GM18873 (cell line): ENCODE measurements around the gene MOB2.

ENCODE experiments used
- ATAC-seq: cut with Tn5 transposase; IDR thresholded peaks from one replicate; pipeline ENCODE4 v1.9.1; 2021; ENCODE audit warnings: mild to moderate bottlenecking, moderate library complexity, moderate number of reproducible peaks; ENCODE audit not compliant: unreplicated experiment, low FRiP score

MOB2 gene

DNA sequence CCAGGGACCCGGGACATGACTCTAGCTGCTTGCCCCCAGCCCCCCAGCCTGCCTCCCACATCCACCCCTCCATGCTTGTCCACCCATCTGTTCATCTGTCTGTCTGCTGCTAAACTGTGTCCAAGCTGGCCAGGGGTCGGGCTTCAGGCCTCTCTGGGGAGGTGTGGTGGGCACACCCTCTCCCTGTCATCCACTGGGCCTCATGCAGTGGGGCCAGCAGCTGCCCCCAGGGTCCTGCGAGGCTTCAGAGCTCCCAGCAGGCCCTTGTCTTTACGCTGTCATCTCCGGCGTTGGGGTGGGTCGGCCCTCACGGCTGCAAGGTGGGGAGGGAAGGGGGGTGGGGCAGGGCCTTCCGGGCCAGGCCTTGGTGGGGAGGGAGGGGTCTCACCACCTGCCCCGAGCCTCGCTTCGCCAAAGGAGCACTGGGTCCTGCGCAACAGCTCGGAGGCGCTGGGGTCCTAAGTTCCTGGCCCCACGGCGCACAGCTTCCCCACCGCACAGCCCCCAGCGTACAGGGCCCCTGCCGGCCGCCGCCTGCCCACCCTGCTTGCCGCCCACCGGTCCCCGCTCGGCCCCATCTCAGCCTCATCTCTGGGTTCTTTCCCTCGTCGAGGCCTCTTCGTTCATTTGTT, 26.7 kb downstream of the MOB2 start:
- no peak for ATAC-seq

DNA sequence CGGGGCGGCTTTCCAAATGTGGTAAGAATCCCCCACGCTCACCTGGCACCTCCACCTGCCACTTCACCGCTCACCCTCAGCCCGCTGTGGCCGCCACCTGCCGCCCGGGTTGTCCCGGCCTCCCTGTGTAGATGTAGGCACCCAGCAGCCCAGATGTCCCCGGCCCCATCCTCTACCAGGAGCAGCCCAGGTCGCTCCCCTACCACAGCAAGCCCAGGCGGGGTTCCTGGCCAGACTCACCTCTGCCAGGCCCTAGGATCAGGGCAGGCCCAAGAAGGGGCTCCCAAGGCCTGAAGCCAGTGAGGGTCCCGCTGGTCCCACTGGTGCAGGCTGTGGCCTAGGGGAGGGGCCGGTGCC, 27.4 kb downstream of the MOB2 start:
- no peak for ATAC-seq

DNA sequence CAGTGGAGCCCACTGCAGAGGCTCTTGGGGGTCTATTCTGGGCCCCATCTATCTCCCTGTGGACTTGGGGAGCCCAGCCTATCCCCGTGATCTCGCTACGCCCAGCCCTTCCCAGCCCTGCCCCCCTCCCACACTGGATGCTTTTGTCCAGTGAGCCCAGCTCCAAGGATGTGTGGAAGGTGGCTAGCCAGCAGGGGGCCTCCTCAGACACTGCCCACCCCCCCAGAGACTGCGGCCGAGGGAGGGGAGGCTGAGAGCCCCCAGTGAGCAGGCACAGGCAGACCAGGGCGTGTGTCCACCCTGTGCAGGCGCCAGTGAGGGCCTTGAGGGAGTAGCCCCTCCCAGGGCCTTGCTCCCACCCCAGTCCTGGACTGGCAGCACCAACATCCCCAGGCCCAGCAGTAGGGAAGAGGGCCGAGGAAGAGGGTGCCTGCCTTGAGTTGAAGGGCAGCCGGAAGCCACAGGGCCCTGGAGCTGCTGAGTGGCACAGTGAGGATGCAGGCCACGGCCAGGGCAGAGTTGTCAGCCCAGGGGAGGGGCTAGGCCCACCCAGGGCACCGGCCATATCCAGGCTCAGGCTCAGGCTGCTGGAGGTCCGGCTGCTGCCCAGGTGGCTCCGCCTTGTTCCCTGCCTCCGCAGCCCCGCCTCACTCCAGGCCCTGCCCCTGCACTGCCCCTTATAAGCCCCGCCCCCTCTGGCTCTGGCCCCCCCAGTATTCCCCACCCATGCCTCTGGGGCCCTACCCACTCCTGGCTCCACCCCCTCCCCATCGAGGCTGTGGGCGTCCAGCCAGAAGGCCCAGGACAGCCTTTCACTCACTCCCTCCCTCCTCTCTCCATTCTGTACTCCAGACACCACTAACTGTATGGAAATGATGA, 28.0 kb downstream of the MOB2 start:
- no peak for ATAC-seq

DNA sequence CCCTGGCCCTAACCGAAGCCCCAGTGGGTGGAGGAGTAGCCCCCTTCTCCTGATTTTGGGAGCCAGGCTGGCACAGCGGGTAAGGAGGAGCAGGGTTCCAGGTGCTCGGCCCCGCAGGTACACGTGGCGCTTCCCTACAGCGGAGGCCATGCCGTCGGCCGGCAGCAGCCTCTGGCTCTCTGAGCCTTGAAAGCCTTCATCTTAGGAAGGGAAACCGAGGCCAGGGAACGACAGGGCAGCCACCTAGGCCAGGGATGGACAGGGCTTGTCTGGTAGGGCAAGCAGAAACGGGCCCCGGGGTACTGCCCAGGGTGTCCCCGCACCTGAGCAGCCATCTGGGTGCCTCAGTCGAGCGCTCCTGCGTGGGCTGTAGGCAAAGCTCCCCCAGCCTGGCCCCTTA, 28.7 kb downstream of the MOB2 start:
- ATAC-seq = no peak

DNA sequence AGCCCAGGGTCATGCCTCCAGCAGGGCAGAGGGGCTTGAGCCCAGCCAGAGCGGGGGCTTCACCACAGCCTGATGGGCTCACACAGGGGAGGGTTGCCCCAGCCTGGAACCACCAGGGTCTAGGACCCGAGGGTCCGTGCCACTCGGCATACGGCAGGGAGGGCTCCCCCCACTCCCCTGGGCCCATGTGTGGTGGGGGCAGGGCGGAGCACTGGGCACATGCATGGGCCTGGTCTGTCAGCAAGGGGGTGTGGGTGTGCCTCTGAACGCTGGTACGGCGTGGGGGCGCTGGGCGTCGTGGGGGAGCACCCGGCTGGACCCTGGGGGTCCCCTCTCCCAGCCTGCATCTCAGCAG, 29.3 kb downstream of the MOB2 start:
- ATAC-seq = no peak

- no peak for ATAC-seq
Observed at GRCh38 chr11:1456596-1457325, 29.8 kb downstream of the MOB2 start.

DNA sequence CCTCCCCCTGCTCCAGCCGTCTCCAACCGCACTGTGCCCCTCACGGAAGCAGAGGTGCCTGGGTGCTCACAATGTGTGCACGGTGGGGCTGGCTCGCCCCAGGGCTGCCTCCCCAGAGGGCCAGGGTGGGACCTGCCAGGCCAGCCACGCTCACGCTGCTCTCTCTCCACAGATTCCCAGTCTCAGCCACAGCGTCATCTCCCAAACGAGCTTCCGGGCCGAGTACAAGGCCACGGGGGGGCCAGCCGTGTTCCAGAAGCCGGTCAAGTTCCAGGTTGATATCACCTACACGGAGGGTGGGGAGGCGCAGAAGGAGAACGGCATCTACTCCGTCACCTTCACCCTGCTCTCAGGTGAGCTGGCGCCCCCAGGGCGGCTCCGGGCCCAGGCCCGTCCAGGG, 30.4 kb downstream of the MOB2 start:
- ATAC-seq = no peak

DNA sequence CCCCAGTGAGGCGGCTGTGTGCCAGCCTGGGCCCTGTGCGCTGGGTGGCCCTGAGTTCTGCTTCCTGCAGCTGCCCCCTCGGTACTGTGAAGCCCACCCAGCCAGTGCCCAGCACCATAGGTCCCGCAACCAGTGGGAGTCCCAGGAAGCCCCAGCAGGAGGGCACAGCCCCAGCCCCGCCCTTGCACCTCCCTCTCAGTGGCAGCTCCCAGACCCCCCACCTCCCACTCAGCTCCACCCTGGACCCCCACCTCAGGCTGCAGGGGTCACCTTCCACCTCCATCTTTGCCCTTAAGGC, 30.9 kb downstream of the MOB2 start:
- ATAC-seq = no peak

GRCh38 chr11:1455032-1455762, 31.4 kb downstream of the MOB2 start:
- ATAC-seq = no peak

- no peak for ATAC-seq
Observed at GRCh38 chr11:1454576-1454975, 32.0 kb downstream of the MOB2 start.

GRCh38 chr11:1453611-1454034, 33.0 kb downstream of the MOB2 start:
- no peak for ATAC-seq

- no peak for ATAC-seq
Observed at GRCh38 chr11:1452744-1453143, 33.8 kb downstream of the MOB2 start.

DNA sequence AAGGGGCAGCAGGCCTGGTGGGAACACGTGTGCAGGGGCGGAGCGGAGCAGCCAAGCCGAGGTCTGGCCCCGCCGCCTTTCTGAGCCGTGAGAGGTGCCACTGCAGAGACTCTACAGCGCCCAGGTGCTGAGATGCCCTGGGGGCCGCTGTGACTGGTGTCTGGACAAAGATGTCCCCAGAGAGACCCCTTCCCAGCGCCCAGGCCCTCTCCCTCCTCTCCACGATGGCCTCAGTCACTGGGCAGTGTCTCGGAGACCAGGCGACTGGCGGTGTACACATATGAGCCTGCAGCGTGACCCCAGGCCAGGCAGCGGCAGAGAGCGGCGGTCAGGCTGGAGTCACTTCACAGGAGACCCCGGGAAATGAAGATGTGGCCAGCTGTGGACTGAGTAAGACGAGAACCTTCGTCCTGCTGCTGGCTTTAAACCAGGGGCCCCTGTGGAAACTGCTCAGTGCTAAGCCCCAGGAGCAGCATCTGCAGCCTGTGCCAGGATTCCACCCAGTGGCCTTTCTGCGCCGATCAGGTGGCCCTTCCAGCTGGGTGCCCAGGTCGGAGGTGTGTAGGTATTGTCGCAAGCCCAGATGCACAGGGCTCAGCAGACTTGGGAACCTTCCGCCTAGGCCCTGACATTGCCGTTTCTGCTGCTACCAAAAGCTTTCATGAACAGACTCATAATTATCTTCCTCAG, 34.7 kb downstream of the MOB2 start:
- ATAC-seq = no peak

- ATAC-seq = no peak
Observed at GRCh38 chr11:1450949-1451710, 35.4 kb downstream of the MOB2 start.

DNA sequence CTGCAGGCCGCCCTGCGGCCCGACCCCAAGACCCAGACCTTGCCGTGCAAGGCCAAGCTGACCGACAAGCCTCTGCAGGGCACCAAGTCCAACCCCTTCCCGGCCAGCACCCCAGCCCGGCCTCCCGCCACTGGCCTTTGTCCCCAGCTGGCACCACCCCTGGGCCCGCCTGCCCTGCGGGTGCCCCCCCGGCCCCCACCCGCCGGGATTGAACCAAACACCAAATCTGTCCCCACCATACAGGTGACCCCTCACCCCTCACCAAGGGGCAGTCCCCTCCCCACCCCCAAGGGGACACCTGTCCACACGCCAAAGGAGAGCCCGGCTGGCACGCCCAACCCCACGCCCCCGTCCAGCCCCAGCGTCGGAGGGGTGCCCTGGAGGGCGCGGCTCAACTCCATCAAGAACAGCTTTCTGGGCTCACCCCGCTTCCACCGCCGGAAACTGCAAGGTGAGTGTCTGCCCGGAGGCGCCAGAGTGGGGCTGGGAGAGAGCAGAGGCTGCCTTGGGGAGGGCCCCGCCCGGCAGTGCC, 36.2 kb downstream of the MOB2 start:
- ATAC-seq = no peak

- ATAC-seq = no peak
Observed at GRCh38 chr11:1449490-1450243, 36.9 kb downstream of the MOB2 start.

- no peak for ATAC-seq
Observed at GRCh38 chr11:1448882-1449281, 37.7 kb downstream of the MOB2 start.

DNA sequence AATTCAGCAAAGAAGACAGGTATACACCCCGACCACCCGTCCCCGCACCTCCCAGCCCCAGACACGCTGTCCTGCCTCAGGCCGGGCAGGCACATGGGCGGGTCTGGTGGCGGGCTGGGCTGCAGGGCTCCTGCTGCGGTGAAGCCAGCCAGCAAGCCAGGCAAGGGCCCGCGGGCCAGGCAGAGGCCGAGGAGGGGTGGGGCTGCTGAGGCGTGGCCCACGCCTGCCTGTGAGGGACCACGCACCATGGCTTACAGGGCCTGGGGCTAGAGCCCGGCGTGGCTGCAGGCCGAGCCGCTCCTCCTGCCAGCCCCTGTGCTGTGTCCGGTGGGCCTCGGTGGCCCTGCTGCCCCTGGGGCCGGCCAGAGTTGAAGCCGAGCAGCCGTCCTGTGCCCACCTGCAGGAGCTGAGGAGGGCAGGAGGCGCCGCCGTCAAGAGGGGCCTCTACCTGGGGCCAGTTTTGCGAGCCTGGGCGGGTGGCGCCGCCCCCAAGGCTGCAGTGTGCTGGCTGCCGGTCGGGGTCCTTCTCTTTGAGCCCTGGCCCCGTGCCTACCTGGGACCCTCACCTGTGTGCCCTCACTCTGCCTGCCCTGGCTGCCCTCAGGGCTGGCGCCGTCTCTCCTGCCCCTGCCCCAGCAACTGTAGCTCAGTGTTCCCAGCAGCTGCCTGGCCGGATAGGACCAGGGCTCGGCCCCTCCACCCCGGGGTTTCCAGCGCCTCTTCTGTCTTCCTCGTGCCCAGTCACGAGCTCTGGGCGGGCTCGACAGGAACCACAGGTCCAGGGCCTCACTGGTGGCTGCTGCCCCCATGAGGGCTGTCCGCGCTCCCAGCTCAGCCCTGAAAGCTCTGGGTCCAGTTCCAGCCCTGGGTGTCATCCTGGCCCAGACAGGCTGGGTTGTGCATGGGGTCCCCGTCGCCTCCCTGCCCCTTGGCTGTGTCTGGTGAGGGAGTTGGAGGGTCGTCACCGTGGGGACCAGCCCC, 38.4 kb downstream of the MOB2 start:
- no peak for ATAC-seq
